Activated T-helper 2 cell treated with anti-CD3 and anti-CD28 coated beads, Interferon-gamma antibody, Interleukin-2, Interleukin-4, amounts not matched to agents 10 μg/mL and 5 μg/mL and 100 μg/mL, durations not matched to agents 14 hours and 24 hours and 36 hours (primary cell): ENCODE data around the gene NT5C2. TPM values are rescaled to one million over a fixed set of nuclear protein-coding genes. Genes with fewer than 3 reads are reported as not detected.
"Not testable (repeated sequence)": the region's sequence is repeated elsewhere in the genome, so short reads cannot be mapped to it uniquely, and the experiment has no call there.

ENCODE experiments used
- DNase-seq: peaks from one replicate; pipeline ENCODE4 v3.0.0; 2021; ENCODE audit warnings: low spot score
- H3K27ac Mint-ChIP-seq: one replicate; pipeline ENCODE4 v1.8.0; 2021; ENCODE audit warnings: mixed read lengths
- H3K27me3 Mint-ChIP-seq: one replicate; pipeline ENCODE4 v1.8.0; 2021; ENCODE audit warnings: low read depth, mixed read lengths
- H3K36me3 Mint-ChIP-seq: one replicate; pipeline ENCODE4 v1.8.0; 2021; ENCODE audit warnings: low read depth, mixed read lengths
- H3K4me1 Mint-ChIP-seq: one replicate; pipeline ENCODE4 v1.8.0; 2021; ENCODE audit warnings: low read depth, mixed read lengths
- H3K4me3 Mint-ChIP-seq: one replicate; pipeline ENCODE4 v1.8.0; 2021; ENCODE audit warnings: low read depth, mild to moderate bottlenecking, moderate library complexity, mixed read lengths
- H3K9me3 Mint-ChIP-seq: one replicate; pipeline ENCODE4 v1.8.0; 2021; ENCODE audit warnings: mixed read lengths
- intact Hi-C: fragments of 100-400 bp; cut with micrococcal nuclease; formaldehyde crosslinking; loops from one replicate; pipeline ENCODE4 v1.15.1; 2023
- total RNA-seq: library from RNA; stranded (reverse); gene quantifications from 2 replicates; pipeline ENCODE4 v1.2.3, GENCODE V29; 2022

Gene NT5C2
- total RNA-seq = 58.1 and 60.6 TPM in 2 replicates

GRCh38 chr10:103193107-103193819 lies at the start of gene NT5C2:
Gene NT5C2, minus strand, starts transcription at chr10:103193272. Its CDS starts 18,314 bp downstream, at chr10:103174958.
- intact Hi-C loops = loop anchor here (5.0 kb wide), 1 partner anchor 56 kb away; no protein-coding TSS in a partner anchor
- Mint-ChIP-seq H3K4me3 (peak within 1 kb of the TSS; percentile 99), H3K36me3 (peaks cover 29% of the 10 kb centered on the region), H3K9me3 (no peaks in the 10 kb centered on the region), H3K27ac (peak within 1 kb of the TSS; percentile 99), H3K4me1 (peaks cover 35% of the 10 kb centered on the region), H3K27me3 (no peaks in the 10 kb centered on the region)
- DNase-seq = peak; percentile 76

DNA sequence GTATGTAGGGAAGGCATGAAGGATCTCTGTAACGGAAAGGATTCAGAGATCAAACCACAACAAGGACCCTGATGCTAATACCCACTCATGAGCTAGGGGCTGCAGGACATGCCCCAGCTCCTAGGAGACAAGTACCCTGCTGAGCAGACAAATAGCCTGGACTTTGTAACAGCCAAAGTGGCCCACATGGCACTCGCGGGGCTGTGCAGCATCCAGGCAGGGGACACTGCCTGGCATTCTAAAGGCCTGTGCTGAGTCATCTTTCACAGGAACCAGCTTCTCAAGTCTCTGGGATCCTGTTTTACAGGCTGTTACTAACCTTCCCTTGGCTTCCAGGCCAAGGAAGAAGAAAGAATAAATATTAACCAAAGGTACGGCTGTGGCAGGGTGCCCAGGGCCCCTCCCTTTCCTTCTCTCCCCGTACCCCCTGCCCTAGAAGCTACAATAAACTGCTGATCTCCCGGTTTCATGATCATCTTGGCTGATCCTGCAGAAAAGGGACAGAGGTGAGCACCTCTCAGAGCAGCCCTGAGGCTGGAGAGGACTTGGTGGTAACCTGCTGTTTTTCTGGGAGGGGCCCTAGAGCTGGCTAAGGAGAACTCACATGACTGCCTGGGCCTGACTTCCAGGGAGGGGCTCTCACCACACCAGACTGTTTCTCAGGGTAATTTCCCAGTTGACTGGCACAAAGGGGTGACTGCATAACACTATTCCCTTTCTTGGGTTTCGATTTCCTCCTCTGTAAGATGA lies 48.4 kb upstream of the NT5C2 start:
- no peaks in the 10 kb centered on the region for H3K27me3 Mint-ChIP-seq
- H3K27ac Mint-ChIP-seq = peak overlapping the region; percentile 24
- peaks cover 14% of the 10 kb centered on the region for H3K4me1 Mint-ChIP-seq
- no peaks in the 10 kb centered on the region for H3K36me3 Mint-ChIP-seq
- H3K4me3 Mint-ChIP-seq = no peak overlapping the region
- no peaks in the 10 kb centered on the region for H3K9me3 Mint-ChIP-seq
- no peak for DNase-seq
- intact Hi-C loops = loop anchor here (5.0 to 10.0 kb wide), 2 partner anchors 139 to 407 kb away; partner anchors contain the start of gene CYP17A1

GRCh38 chr10:103238506-103239252 lies 45.6 kb upstream of the NT5C2 start:
- Mint-ChIP-seq H3K9me3 (no peaks in the 10 kb centered on the region), H3K4me3 (no peak overlapping the region), H3K27me3 (no peaks in the 10 kb centered on the region), H3K36me3 (no peaks in the 10 kb centered on the region), H3K4me1 (peaks cover 11% of the 10 kb centered on the region), H3K27ac (no peak overlapping the region)
- DNase-seq = no peak
- intact Hi-C loops = no loop called here

DNA sequence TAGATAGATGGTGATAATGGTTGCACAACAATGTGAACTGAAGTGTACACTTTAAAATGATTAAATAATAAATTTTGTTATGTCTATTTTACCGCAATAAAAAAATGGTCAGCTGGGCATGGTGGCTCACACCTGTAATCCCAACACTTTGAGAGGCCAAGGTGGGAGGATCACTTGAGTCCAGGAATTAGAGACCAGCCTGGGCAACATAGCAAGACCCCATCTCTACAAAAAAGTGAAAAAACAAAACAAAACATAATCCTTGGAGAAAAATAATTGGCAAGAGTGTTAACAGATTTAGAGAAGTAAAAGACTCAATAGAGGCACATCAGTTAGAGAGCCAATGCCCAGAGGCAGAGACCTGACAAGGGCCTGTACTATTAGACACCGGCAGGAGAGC lies 42.7 kb upstream of the NT5C2 start:
- no peak for DNase-seq
- Mint-ChIP-seq H3K36me3 (no peaks in the 10 kb centered on the region), H3K4me1 (peaks cover 6% of the 10 kb centered on the region), H3K27ac (no peak overlapping the region), H3K27me3 (no peaks in the 10 kb centered on the region), H3K4me3 (no peak overlapping the region), H3K9me3 (no peaks in the 10 kb centered on the region)
- intact Hi-C loops = no loop called here

GRCh38 chr10:103232772-103233488 lies 39.9 kb upstream of the NT5C2 start:
- Mint-ChIP-seq H3K27me3 (no peaks in the 10 kb centered on the region), H3K4me3 (no peak overlapping the region), H3K9me3 (no peaks in the 10 kb centered on the region), H3K27ac (no peak overlapping the region), H3K4me1 (no peaks in the 10 kb centered on the region), H3K36me3 (no peaks in the 10 kb centered on the region)
- DNase-seq = no peak
- intact Hi-C loops = no loop called here

GRCh38 chr10:103232131-103232673 lies 39.1 kb upstream of the NT5C2 start:
- Mint-ChIP-seq H3K4me1 (no peaks in the 10 kb centered on the region), H3K36me3 (no peaks in the 10 kb centered on the region), H3K27ac (no peak overlapping the region), H3K9me3 (no peaks in the 10 kb centered on the region), H3K4me3 (no peak overlapping the region), H3K27me3 (no peaks in the 10 kb centered on the region)
- intact Hi-C loops = no loop called here
- DNase-seq = no peak

GRCh38 chr10:103231047-103231551 lies 38.0 kb upstream of the NT5C2 start:
- Mint-ChIP-seq H3K9me3 (no peaks in the 10 kb centered on the region), H3K4me3 (no peak overlapping the region)

DNA sequence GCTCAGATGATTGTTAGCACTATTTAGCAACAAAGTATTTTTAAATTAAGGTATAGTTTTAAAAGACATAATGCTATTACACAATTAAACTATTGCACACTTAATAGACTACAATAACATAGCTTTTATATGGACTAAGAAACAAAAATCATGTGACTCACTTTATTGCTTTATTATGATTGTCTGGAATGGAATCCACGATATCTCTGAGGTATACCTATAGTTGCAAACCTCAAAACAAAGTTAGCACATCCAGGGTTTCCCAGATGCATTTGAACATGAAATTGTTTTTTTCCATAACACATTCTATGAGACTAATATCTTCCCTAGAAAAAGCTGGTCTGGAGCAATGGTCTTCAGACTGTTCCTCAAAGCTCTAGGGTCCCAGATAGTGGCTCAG lies 34.3 kb upstream of the NT5C2 start:
- intact Hi-C loops = no loop called here
- Mint-ChIP-seq H3K27me3 (no peaks in the 10 kb centered on the region), H3K27ac (no peak overlapping the region), H3K9me3 (peaks cover 10% of the 10 kb centered on the region), H3K4me1 (no peaks in the 10 kb centered on the region), H3K36me3 (no peaks in the 10 kb centered on the region), H3K4me3 (no peak overlapping the region)
- DNase-seq = no peak

More at GRCh38 chr10:103231047-103231551, 38.0 kb upstream of the NT5C2 start:
- no peaks in the 10 kb centered on the region for H3K36me3 Mint-ChIP-seq
- DNase-seq = no peak
- no peaks in the 10 kb centered on the region for H3K4me1 Mint-ChIP-seq
- no peak overlapping the region for H3K27ac Mint-ChIP-seq
- no peaks in the 10 kb centered on the region for H3K27me3 Mint-ChIP-seq
- intact Hi-C loops = no loop called here

- Mint-ChIP-seq H3K4me3 (no peak overlapping the region), H3K4me1 (no peaks in the 10 kb centered on the region), H3K36me3 (no peaks in the 10 kb centered on the region), H3K27ac (no peak overlapping the region), H3K9me3 (peaks cover 10% of the 10 kb centered on the region), H3K27me3 (no peaks in the 10 kb centered on the region)
- intact Hi-C loops = no loop called here
- no peak for DNase-seq
Measured at GRCh38 chr10:103225939-103226338, 32.9 kb upstream of the NT5C2 start.

DNA sequence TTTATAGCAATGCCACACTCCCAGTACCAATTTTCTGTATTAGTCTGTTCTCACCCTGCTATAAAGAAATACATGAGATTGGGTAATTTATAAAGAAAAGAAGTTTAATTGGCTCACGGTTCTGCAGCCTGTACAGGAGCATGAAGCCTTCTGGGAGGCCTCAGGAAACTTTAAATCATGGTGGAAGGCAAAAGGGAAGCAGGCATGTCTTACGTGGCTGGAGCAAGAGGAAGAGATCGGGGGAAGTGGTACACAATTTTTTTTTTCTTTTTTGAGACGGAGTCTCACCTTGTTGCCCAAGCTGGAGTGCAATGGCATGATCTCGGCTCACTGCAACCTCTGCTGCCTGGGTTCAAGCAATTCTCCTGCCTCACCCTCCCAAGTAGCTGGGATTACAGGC lies 31.6 kb upstream of the NT5C2 start:
- not testable (repeated sequence) for H3K27ac Mint-ChIP-seq, DNase-seq

DNA sequence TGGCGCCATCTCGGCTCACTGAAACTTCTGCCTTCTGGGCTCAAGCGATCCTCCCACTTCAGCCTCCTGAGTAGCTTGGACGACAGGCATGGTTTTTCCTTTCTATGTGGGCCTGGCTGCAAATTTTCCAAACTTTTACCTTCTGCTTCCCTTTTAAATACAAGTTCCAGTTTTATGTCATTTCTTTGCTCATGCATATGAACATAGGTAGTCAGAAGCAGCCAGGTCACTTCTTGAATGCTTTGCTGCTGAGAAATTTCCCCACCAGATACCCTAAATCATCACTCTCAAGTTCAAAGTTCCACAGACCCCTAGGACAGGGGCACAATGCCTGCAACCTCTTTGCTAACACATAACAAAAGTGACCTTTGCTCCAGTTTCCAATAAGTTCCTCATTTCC lies 31.1 kb upstream of the NT5C2 start:
- H3K4me3 Mint-ChIP-seq = no peak overlapping the region
- H3K4me1 Mint-ChIP-seq = no peaks in the 10 kb centered on the region
- H3K36me3 Mint-ChIP-seq = no peaks in the 10 kb centered on the region
- H3K9me3 Mint-ChIP-seq = peaks cover 10% of the 10 kb centered on the region
- H3K27me3 Mint-ChIP-seq = no peaks in the 10 kb centered on the region
- no peak overlapping the region for H3K27ac Mint-ChIP-seq
- intact Hi-C loops = no loop called here
- no peak for DNase-seq

More for the DNA sequence above, 31.6 kb upstream of the NT5C2 start:
- H3K27me3 Mint-ChIP-seq, intact Hi-C loops, H3K36me3 Mint-ChIP-seq, H3K4me1 Mint-ChIP-seq, H3K4me3 Mint-ChIP-seq: not testable (repeated sequence)
- H3K9me3 Mint-ChIP-seq = peaks cover 10% of the 10 kb centered on the region

DNA sequence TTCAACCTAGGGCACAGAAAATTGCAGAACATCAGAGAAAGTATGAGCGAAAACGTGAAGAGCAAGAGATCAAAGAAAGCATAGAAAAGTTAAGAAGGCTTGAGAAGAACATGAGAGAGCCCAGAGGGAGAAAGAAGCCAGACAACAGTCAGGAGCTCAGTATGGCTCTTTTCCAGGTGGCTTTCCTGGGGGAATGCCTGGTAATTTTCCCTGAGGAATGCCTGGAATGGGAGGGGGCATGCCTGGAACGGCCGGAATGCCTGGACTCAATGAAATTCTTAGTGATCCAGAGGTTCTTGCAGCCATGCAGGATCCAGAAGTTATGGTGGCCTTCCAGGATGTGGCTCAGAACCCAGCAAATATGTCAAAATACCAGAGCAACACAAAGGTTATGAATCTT lies 23.3 kb upstream of the NT5C2 start:
- H3K36me3 Mint-ChIP-seq, intact Hi-C loops, H3K4me1 Mint-ChIP-seq, H3K27ac Mint-ChIP-seq, H3K27me3 Mint-ChIP-seq, H3K4me3 Mint-ChIP-seq, DNase-seq: not testable (repeated sequence)
- H3K9me3 Mint-ChIP-seq = peaks cover 12% of the 10 kb centered on the region
